GM12878 (cell line): ENCODE results near the gene C6orf15. TPM values are rescaled to one million over a fixed set of nuclear protein-coding genes. Genes with fewer than 3 reads are reported as not detected.

ENCODE experiments used
- ATAC-seq: fragments of 200-7000 bp; cut with Tn5 transposase; 3 replicates; pipeline ENCODE4 v1.9.1; 2020; ENCODE audit warnings: mild to moderate bottlenecking, moderate library complexity
- BruUV-seq: library from RNA; stranded (reverse); fragments of 400-500 nt; replicated peaks from 2 replicates; lab custom pipeline; 2021; lab: Mats Ljungman, UMichigan
- CTCF ChIA-PET: fragments of 300-600 bp; sonication (Branson Sonifier 250); formaldehyde crosslinking; extraction: SDS; loops from one replicate; lab custom pipeline; 2021; ENCODE audit warnings: inconsistent platforms; lab: Yijun Ruan, JAX
- POLR2A ChIA-PET: fragments of 350-600 bp; formaldehyde crosslinking; extraction: SDS; loops from one replicate; lab custom pipeline; 2021; ENCODE audit warnings: inconsistent platforms; lab: Charles Lee
- RAD21 ChIA-PET: fragments of 300-600 bp; sonication (Branson Sonifier 250); formaldehyde crosslinking; loops from one replicate; lab custom pipeline; 2023; ENCODE audit warnings: antibody characterized with exemption; ENCODE audit not compliant: unreplicated experiment; lab: Charles Lee
- SMC1A ChIA-PET: fragments of 300-600 bp; sonication (Branson Sonifier 250); formaldehyde crosslinking; loops from one replicate; lab custom pipeline; 2023; ENCODE audit not compliant: unreplicated experiment, uncharacterized antibody; lab: Charles Lee
- DNase-seq: peaks from one replicate; pipeline ENCODE4 v3.0.0-alpha.2; 2011; ENCODE audit warnings: low read depth, low spot score
- FAIRE-seq: peaks from 3 replicates; lab custom pipeline; 2011; peaks lifted over from hg19 to GRCh38; lab: Jason Lieb, UNC
- H2AFZ ChIP-seq: 2 replicates; pipeline ENCODE4 v1.6.0; 2011; ENCODE audit warnings: low read depth, low read length, control low read depth; ENCODE audit not compliant: control insufficient read depth
- H3K27ac ChIP-seq: 2 replicates; pipeline ENCODE4 v1.5.1; 2011; ENCODE audit warnings: control low read depth; ENCODE audit not compliant: control insufficient read depth, insufficient read depth
- H3K27me3 ChIP-seq, 2 experiments: replicated peaks in 1 of 2; 2 replicates each; pipeline versions ENCODE4 v1.6.0 to v1.6.1; 2011; ENCODE audit warnings: low read length in 1 of 2; ENCODE audit not compliant: control insufficient read depth in 2 of 2, insufficient read depth in 2 of 2
- H3K36me3 ChIP-seq, 2 experiments: 2 replicates each; pipeline ENCODE4 v1.5.1; 2011; ENCODE audit warnings: low read length in 1 of 2; ENCODE audit not compliant: control insufficient read depth in 2 of 2, insufficient read depth in 2 of 2
- H3K4me1 ChIP-seq: 2 replicates; pipeline ENCODE4 v1.6.1; 2011; ENCODE audit warnings: mild to moderate bottlenecking, low read length, moderate library complexity, mixed read lengths; ENCODE audit not compliant: control insufficient read depth, insufficient read depth
- H3K4me2 ChIP-seq: 2 replicates; pipeline ENCODE4 v1.6.0; 2011; ENCODE audit warnings: control low read depth; ENCODE audit not compliant: control insufficient read depth, insufficient read depth
- H3K4me3 ChIP-seq: fragments of 200-600 bp; sonication (generic); 2 replicates; pipeline ENCODE4 v1.5.1; 2016
- H3K79me2 ChIP-seq: 2 replicates; pipeline ENCODE4 v1.6.0; 2011; ENCODE audit warnings: low read length; ENCODE audit not compliant: control insufficient read depth, insufficient read depth
- H3K9ac ChIP-seq: 2 replicates; pipeline ENCODE4 v1.8.0; 2011; ENCODE audit warnings: low read length, control low read depth, mixed read lengths; ENCODE audit not compliant: control insufficient read depth, insufficient read depth
- H3K9me3 ChIP-seq: replicated peaks from 3 replicates; pipeline ENCODE4 v1.5.1; 2011; ENCODE audit warnings: mild to moderate bottlenecking, low read length; ENCODE audit not compliant: control insufficient read depth, insufficient read depth
- H4K20me1 ChIP-seq: 2 replicates; pipeline ENCODE4 v1.6.0; 2011; ENCODE audit not compliant: control insufficient read depth, insufficient read depth
- CEBPZ ChIP-seq: fragments of 150-350 bp; IDR thresholded peaks from 2 replicates; pipeline ENCODE4 v1.6.1; 2016; ENCODE audit warnings: low read depth, low read length
- IKZF2 ChIP-seq, 2 experiments: fragments of 450-650 bp; IDR thresholded peaks; 2 replicates each; pipeline ENCODE4 v1.6.1; 2017; ENCODE audit warnings: mild to moderate bottlenecking in 2 of 2, moderate library complexity in 2 of 2
- RCOR1 ChIP-seq: conservative IDR thresholded peaks from 2 replicates; pipeline ENCODE4 v1.6.1; 2012; ENCODE audit warnings: low read depth, low read length, improper control_type of control experiment
- SUZ12 ChIP-seq: fragments of 200-600 bp; sonication (generic); IDR thresholded peaks from one replicate; pipeline ENCODE4 v1.6.1; 2018; ENCODE audit warnings: antibody characterized with exemption, mild to moderate bottlenecking; ENCODE audit not compliant: unreplicated experiment
- ZZZ3 ChIP-seq: IDR thresholded peaks from 2 replicates; pipeline ENCODE4 v1.6.1; 2011; ENCODE audit warnings: low read depth; ENCODE audit not compliant: control insufficient read depth, insufficient read length
- WGBS: methylation state at CpG from one replicate; pipeline ENCODE4 v1.1.6; 2016; ENCODE audit warnings: low lambda C conversion rate; ENCODE audit not compliant: insufficient replicate concordance, insufficient coverage; ENCODE audit errors: missing lambda C conversion rate; 5-methylcytosine and 5-hydroxymethylcytosine counted together
- in situ Hi-C: fragments of 300-500 bp; cut with MboI; formaldehyde crosslinking; loops from 9 replicates; pipeline ENCODE4 v1.14.3; 2018; ENCODE audit warnings: mixed read lengths
- intact Hi-C: fragments of 100-400 bp; cut with micrococcal nuclease; formaldehyde crosslinking; loops from one replicate; pipeline ENCODE4 v1.14.2; 2022; ENCODE audit not compliant: unreplicated experiment
- polyA plus RNA-seq, 11 experiments: library from polyadenylated mRNA; depleted of rRNA in 4 of 11; unstranded in 6 of 11; stranded (reverse) in 5 of 11; fragments of >200 nt; fragmentation: Nextera tagmentation in 4 of 11; fragmentation: Illumina TruSeq in 1 of 11; extraction: Ambion mirVana in 4 of 11; extraction: Trizol in 1 of 11; gene quantifications; 1 replicate in 1 of 11; 2 replicates in 10 of 11; pipeline versions ENCODE4 v1.2.1 to v1.2.3, GENCODE V29; 2011 to 2016; ENCODE audit warnings: inconsistent platforms in 2 of 11, missing spikeins in 2 of 11, low read depth in 1 of 11
- total RNA-seq, 4 experiments: library from RNA; depleted of rRNA in 3 of 4; stranded (reverse); fragments of >200 nt in 3 of 4; fragmentation: Illumina TruSeq in 1 of 4; extraction: Trizol in 1 of 4; gene quantifications; 2 replicates each; pipeline versions ENCODE4 v1.2.1 to v1.2.3, GENCODE V29; 2013 to 2021

Gene C6orf15
- total and polyA plus RNA-seq, 10 of the 15 experiments (the other 5 are each of a cell fraction or from before 2014, with no cell fraction given) = not detected

- CTCF ChIA-PET = interaction anchor here (1.0 to 22.9 kb wide), 5 partner anchors 10 to 54 kb away, joined by 3 to 326 read pairs (median 13); partner anchors contain the start of genes CCHCR1 and TCF19
- POLR2A ChIA-PET = no interaction called here
- no peak for FAIRE-seq
- Histone ChIP-seq H3K4me1 (peaks cover 3% of the 10 kb centered on the region), H3K4me3 (no peak overlapping the region), H4K20me1 (no peaks in the 10 kb centered on the region), H3K9me3 (no peaks in the 10 kb centered on the region; the same call in 2 of the 3 replicates), H3K4me2 (no peak overlapping the region), H3K9ac (no peak overlapping the region), H2AFZ (no peak overlapping the region), H3K27ac (no peak overlapping the region), H3K36me3 (0 out of 4 replicates have a peak, but pooled peaks cover 0 to 4% of the 10 kb centered on the region in 2 experiments), H3K27me3 (no peaks in the 10 kb centered on the region), H3K79me2 (no peaks in the 10 kb centered on the region)
- TF ChIP-seq ZZZ3 (no peak), SUZ12 (no peak), CEBPZ (no peak), IKZF2 (IDR thresholded peaks at IDR 0.05) (no peak), RCOR1 (no peak)
- intact Hi-C loops (no loop called here), in situ Hi-C loops (loop anchor here (5.0 kb wide), 2 partner anchors 53 to 228 kb away; no protein-coding TSS in a partner anchor)
- no peak for DNase-seq
- ATAC-seq = no peak
- 65% methylated on average over 4 of the region's 4 CpGs for WGBS
- RAD21 ChIA-PET = interaction anchor here (1.5 to 1.9 kb wide), 2 partner anchors 53 to 54 kb away, joined by 4 to 9 read pairs; no protein-coding TSS in a partner anchor
- SMC1A ChIA-PET = interaction anchor here (0.7 to 5.8 kb wide), 4 partner anchors 8 to 226 kb away, joined by 3 to 52 read pairs (median 14); no protein-coding TSS in a partner anchor
- no TSS peak for BruUV-seq
Observed at GRCh38 chr6:31139599-31139998, 27.2 kb upstream of the C6orf15 start.
